ENCODE results near the gene SPINT2. TPM values are rescaled to one million over a fixed set of nuclear protein-coding genes. Genes with fewer than 3 reads are reported as not detected.
"Not testable (repeated sequence)": the region's sequence is repeated elsewhere in the genome, so short reads cannot be mapped to it uniquely, and the experiment has no call there.

SPINT2 gene
- total RNA-seq, 2 experiments from 2014 or later = 57.5 to 60.9 TPM

DNA sequence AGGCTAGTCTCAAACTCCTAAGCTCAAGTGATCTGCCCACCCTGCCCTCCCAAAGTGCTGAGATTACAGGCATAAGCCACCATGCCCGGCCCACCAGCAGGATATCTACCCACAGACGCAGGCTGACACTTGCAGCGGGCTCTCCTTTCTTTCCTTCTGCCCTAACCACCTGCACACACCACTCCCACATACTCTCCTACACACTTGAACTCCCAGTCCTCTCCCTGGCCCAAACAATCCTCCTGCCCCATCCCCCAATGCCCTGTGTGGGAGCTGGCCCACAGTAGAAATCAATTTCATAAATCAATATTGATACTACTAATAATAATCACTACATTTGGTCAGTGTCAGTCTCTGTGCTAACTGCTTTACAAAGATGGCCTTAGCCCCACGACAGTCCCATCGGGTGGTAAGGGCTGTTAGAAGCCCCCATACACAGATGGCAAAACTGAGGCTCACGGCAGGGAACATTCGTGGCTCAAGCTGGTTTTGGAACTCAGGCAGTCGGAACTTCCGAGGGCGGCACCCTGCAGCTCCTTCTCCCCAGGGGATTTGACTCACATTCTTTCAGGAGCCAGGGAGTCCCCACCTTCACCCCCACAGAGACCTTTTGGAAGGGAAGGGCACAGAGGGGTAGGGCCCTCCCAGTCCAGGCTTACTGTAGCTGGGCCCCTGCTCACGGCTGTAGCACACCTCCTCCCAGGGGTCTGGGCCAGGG lies 36.9 kb upstream of the SPINT2 start:
- POLR2A ChIA-PET = no interaction called here
- intact Hi-C loops (cut with micrococcal nuclease) = loop anchor here (2.0 kb wide), 1 partner anchor 325 kb away; no protein-coding TSS in a partner anchor
- Mint-ChIP-seq H3K4me3 (peak overlapping the region; percentile 8), H3K27me3 (peaks cover 56% of the 10 kb centered on the region), H3K4me1 (ENCODE audit: low read depth) (peaks cover 25% of the 10 kb centered on the region), H3K9me3 (no peaks in the 10 kb centered on the region), H3K36me3 (no peaks in the 10 kb centered on the region), H3K27ac (no peak overlapping the region)
- CTCF ChIA-PET = interaction anchor here (0.6 to 3.0 kb wide), 6 partner anchors 10 to 325 kb away, joined by 3 to 20 read pairs (median 6); partner anchors contain the start of genes CATSPERG, SIPA1L3 and WDR87
- no peak for DNase-seq

GRCh38 chr19:38228005-38228377 lies 36.4 kb upstream of the SPINT2 start:
- H3K9me3 Mint-ChIP-seq = no peaks in the 10 kb centered on the region
- peaks cover 22% of the 10 kb centered on the region for H3K4me1 Mint-ChIP-seq (ENCODE audit: low read depth)
- no peak for DNase-seq
- H3K27me3 Mint-ChIP-seq = peaks cover 55% of the 10 kb centered on the region
- intact Hi-C loops (cut with micrococcal nuclease) = loop anchor here (2.0 kb wide), 1 partner anchor 325 kb away; no protein-coding TSS in a partner anchor
- ChIA-PET CTCF (interaction anchor here (1.4 to 2.0 kb wide), 2 partner anchors 27 to 325 kb away, joined by 3 to 6 read pairs; no protein-coding TSS in a partner anchor), POLR2A (no interaction called here)
- no peaks in the 10 kb centered on the region for H3K36me3 Mint-ChIP-seq
- H3K27ac Mint-ChIP-seq = no peak overlapping the region
- peak overlapping the region; percentile 8 for H3K4me3 Mint-ChIP-seq

- peaks cover 16% of the 10 kb centered on the region for H3K4me1 Mint-ChIP-seq (ENCODE audit: low read depth)
- peaks cover 48% of the 10 kb centered on the region for H3K27me3 Mint-ChIP-seq
- no peak for DNase-seq
- POLR2A ChIA-PET = no interaction called here
- H3K4me3 Mint-ChIP-seq = peak overlapping the region; percentile 49
- CTCF ChIA-PET = interaction anchor here (2.4 kb wide), 1 partner anchor 36 kb away, joined by 8 read pairs; the partner anchor contains the start of gene SPINT2
- H3K36me3 Mint-ChIP-seq = no peaks in the 10 kb centered on the region
- no peak overlapping the region for H3K27ac Mint-ChIP-seq
- intact Hi-C loops (cut with micrococcal nuclease) = loop anchor here (2.0 kb wide), 1 partner anchor 326 kb away; no protein-coding TSS in a partner anchor
- no peaks in the 10 kb centered on the region for H3K9me3 Mint-ChIP-seq
These were observed 35.6 kb upstream of the SPINT2 start for GRCh38 chr19:38228491-38229439.

DNA sequence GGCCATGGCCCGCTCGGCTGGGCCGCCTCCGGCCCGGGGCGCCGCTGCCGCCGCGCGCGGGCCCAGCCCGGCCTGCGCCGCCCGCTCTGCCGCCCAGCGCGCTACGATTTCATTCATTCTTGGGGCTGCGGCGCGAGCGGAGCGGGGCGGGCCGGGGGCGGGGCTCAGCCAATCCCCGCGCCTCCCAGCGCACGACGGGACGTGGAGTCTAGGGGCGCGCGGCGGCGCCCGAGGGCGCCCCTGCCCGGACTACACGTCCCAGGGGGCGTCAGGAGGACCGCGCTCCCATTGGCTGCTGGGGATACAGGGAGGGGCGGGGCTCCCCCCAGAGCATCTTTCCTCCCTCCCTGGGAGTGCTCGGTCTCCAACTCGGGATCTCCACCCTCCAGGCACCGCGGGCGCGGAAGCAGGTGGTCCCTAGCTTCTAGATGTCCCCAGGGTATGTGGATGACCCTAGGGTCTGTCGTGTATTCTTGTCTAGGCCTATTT lies 34.7 kb upstream of the SPINT2 start:
- intact Hi-C loops (cut with micrococcal nuclease) = loop anchor here (2.0 kb wide), 1 partner anchor 327 kb away; no protein-coding TSS in a partner anchor
- Mint-ChIP-seq H3K4me3 (no peak overlapping the region), H3K36me3 (no peaks in the 10 kb centered on the region), H3K9me3 (no peaks in the 10 kb centered on the region), H3K27ac (no peak overlapping the region), H3K4me1 (ENCODE audit: low read depth) (peaks cover 12% of the 10 kb centered on the region), H3K27me3 (peaks cover 43% of the 10 kb centered on the region)
- DNase-seq = peak; percentile 83
- POLR2A ChIA-PET = no interaction called here
- CTCF ChIA-PET = interaction anchor here (2.4 kb wide), 1 partner anchor 36 kb away, joined by 8 read pairs; the partner anchor contains the start of gene SPINT2

- intact Hi-C loops (cut with micrococcal nuclease); H3K36me3 Mint-ChIP-seq; DNase-seq; H3K4me3 Mint-ChIP-seq; H3K27ac Mint-ChIP-seq; H3K9me3 Mint-ChIP-seq: not testable (repeated sequence)
- ChIA-PET CTCF (interaction anchor here (1.0 to 2.4 kb wide), 3 partner anchors 35 to 136 kb away, joined by 4 to 8 read pairs (median 6); partner anchors contain the start of genes CATSPERG and SPINT2), POLR2A (interaction anchor here (0.8 kb wide), 1 partner anchor 144 kb away, joined by 4 read pairs; the partner anchor contains the start of gene PSMD8)
- Mint-ChIP-seq H3K27me3 (peaks cover 38% of the 10 kb centered on the region), H3K4me1 (ENCODE audit: low read depth) (peaks cover 12% of the 10 kb centered on the region)
These were observed 33.8 kb upstream of the SPINT2 start for GRCh38 chr19:38230506-38231133.

DNA sequence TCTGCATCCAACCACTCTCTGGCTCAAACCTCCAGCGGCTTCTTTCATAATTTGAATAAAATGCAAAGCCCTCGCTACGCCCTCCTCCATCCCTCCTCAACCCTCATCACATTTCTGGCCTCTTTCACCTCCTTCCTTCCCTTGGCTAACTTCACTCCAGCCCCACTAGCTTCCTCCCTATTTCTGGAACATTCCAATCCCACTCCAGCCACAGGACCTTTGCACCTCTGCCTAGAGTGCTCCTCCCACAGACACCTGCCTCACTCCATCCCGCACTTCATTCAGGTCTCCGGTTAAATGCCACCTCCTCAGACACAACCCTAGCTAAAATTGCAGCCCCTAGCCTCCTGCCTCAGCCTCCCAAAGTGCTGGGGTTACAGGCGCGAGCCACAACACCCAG lies 32.5 kb upstream of the SPINT2 start:
- peaks cover 29% of the 10 kb centered on the region for H3K27me3 Mint-ChIP-seq
- intact Hi-C loops (cut with micrococcal nuclease) = loop anchor here (2.0 kb wide), 1 partner anchor 105 kb away; no protein-coding TSS in a partner anchor
- peaks cover 12% of the 10 kb centered on the region for H3K4me1 Mint-ChIP-seq (ENCODE audit: low read depth)
- POLR2A ChIA-PET = no interaction called here
- H3K9me3 Mint-ChIP-seq = no peaks in the 10 kb centered on the region
- H3K36me3 Mint-ChIP-seq = no peaks in the 10 kb centered on the region
- CTCF ChIA-PET = interaction anchor here (1.0 to 1.6 kb wide), 3 partner anchors 12 to 330 kb away, joined by 3 to 6 read pairs (median 5); partner anchors contain the start of gene CATSPERG
- DNase-seq = no peak
- H3K4me3 Mint-ChIP-seq = no peak overlapping the region
- no peak overlapping the region for H3K27ac Mint-ChIP-seq

DNA sequence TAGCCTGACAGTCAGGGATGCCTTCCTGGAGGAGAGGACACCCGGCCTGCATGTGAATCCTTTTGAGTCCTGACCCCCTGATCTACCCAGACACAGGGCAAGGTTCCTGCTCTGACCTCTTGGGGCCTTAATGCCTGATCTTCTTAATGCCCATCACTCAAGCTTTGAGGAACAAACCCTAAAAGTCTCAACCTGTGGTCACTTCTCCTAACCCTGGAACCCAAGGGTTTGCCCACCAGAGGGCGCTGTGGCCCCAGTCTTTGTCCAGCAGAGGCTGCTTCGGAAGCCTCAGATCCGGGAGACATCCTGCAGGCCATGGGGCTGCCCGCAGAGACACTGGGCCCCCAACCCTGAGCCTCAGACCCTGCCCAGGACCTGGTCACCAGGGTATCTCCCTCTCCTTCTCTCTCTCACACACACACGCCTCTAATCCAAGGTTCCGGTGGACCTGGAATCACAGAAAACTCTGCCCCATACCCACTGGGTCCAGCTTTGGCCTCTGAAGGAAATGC lies 30.6 kb upstream of the SPINT2 start:
- H3K4me1 Mint-ChIP-seq (ENCODE audit: low read depth) = peaks cover 3% of the 10 kb centered on the region
- intact Hi-C loops (cut with micrococcal nuclease) = loop anchor here (2.0 kb wide), 1 partner anchor 103 kb away; no protein-coding TSS in a partner anchor
- peak overlapping the region; percentile 8 for H3K27ac Mint-ChIP-seq
- peak; percentile 90 for DNase-seq
- POLR2A ChIA-PET = no interaction called here
- H3K4me3 Mint-ChIP-seq = no peak overlapping the region
- no peaks in the 10 kb centered on the region for H3K36me3 Mint-ChIP-seq
- peaks cover 23% of the 10 kb centered on the region for H3K27me3 Mint-ChIP-seq
- CTCF ChIA-PET = interaction anchor here (0.5 to 3.1 kb wide), 13 partner anchors 8 to 331 kb away, joined by 3 to 16 read pairs (median 4); partner anchors contain the start of genes CATSPERG, FAM98C and PSMD8
- no peaks in the 10 kb centered on the region for H3K9me3 Mint-ChIP-seq

GRCh38 chr19:38234615-38235014 lies 29.8 kb upstream of the SPINT2 start:
- no peaks in the 10 kb centered on the region for H3K4me1 Mint-ChIP-seq (ENCODE audit: low read depth)
- no peak overlapping the region for H3K27ac Mint-ChIP-seq
- H3K36me3 Mint-ChIP-seq = no peaks in the 10 kb centered on the region
- H3K4me3 Mint-ChIP-seq = no peak overlapping the region
- intact Hi-C loops (cut with micrococcal nuclease) = no loop called here
- POLR2A ChIA-PET = no interaction called here
- CTCF ChIA-PET = interaction anchor here (0.5 to 3.1 kb wide), 15 partner anchors 8 to 606 kb away, joined by 3 to 16 read pairs (median 4); partner anchors contain the start of genes CATSPERG, PPP1R14A, PSMD8 and SIPA1L3
- peaks cover 22% of the 10 kb centered on the region for H3K27me3 Mint-ChIP-seq
- no peak for DNase-seq
- H3K9me3 Mint-ChIP-seq = no peaks in the 10 kb centered on the region

- DNase-seq = no peak
- Mint-ChIP-seq H3K9me3 (no peaks in the 10 kb centered on the region), H3K27me3 (peaks cover 5% of the 10 kb centered on the region), H3K27ac (no peak overlapping the region), H3K36me3 (no peaks in the 10 kb centered on the region), H3K4me3 (no peak overlapping the region), H3K4me1 (ENCODE audit: low read depth) (peaks cover 2% of the 10 kb centered on the region)
- POLR2A ChIA-PET = no interaction called here
- CTCF ChIA-PET = interaction anchor here (0.7 to 5.1 kb wide), 2 partner anchors 95 to 230 kb away, joined by 3 to 47 read pairs; partner anchors contain the start of gene CATSPERG
- intact Hi-C loops (cut with micrococcal nuclease) = no loop called here
These were observed 24.6 kb upstream of the SPINT2 start for GRCh38 chr19:38239816-38240215.

- H3K4me3 Mint-ChIP-seq = no peak overlapping the region
- intact Hi-C loops (cut with micrococcal nuclease) = no loop called here
- no peak for DNase-seq
- H3K4me1 Mint-ChIP-seq (ENCODE audit: low read depth) = peaks cover 2% of the 10 kb centered on the region
- H3K9me3 Mint-ChIP-seq = no peaks in the 10 kb centered on the region
- no peaks in the 10 kb centered on the region for H3K27me3 Mint-ChIP-seq
- CTCF ChIA-PET = interaction anchor here (0.7 to 5.1 kb wide), 15 partner anchors 9 to 904 kb away, joined by 3 to 47 read pairs (median 7); partner anchors contain the start of genes CATSPERG, FAM98C, KCNK6 and PSMD8
- no peak overlapping the region for H3K27ac Mint-ChIP-seq
- POLR2A ChIA-PET = interaction anchor here (0.6 kb wide), 1 partner anchor 35 kb away, joined by 3 read pairs; no protein-coding TSS in a partner anchor
- H3K36me3 Mint-ChIP-seq = no peaks in the 10 kb centered on the region
These were observed 21.1 kb upstream of the SPINT2 start for GRCh38 chr19:38243279-38243673.
